HepG2 (cell line): ENCODE data around the gene EXTL1. TPM values are rescaled to one million over a fixed set of nuclear protein-coding genes. Genes with fewer than 3 reads are reported as not detected.

Experiments used
- CCAR2 ChIP-seq: fragments of 200-400 bp; formaldehyde crosslinking; optimal IDR thresholded peaks from 2 replicates; pipeline ENCODE3; 2018; ENCODE audit warnings: low read depth, mild to moderate bottlenecking, low read length, moderate library complexity
- TBX2 ChIP-seq: sonication (generic); formaldehyde crosslinking; IDR thresholded peaks from 2 replicates; pipeline ENCODE4 v1.5.0; 2020; ENCODE audit warnings: missing genetic modification reagents, mild to moderate bottlenecking, borderline replicate concordance
- ZMYM4 ChIP-seq: sonication (generic); formaldehyde crosslinking; IDR thresholded peaks from 2 replicates; pipeline ENCODE4 v1.8.1; 2023; ENCODE audit warnings: mild to moderate bottlenecking, missing genetic modification reagents
- ZNF333 ChIP-seq: sonication (generic); formaldehyde crosslinking; IDR thresholded peaks from 2 replicates; pipeline ENCODE4 v1.4.0; 2020; ENCODE audit warnings: mild to moderate bottlenecking, missing genetic modification reagents, borderline replicate concordance
- ZNF350 ChIP-seq: sonication (generic); formaldehyde crosslinking; IDR thresholded peaks from 2 replicates; pipeline ENCODE4 v1.4.0; 2020; ENCODE audit warnings: mild to moderate bottlenecking, low read depth, missing genetic modification reagents, borderline replicate concordance
- ZNF530 ChIP-seq: sonication (generic); formaldehyde crosslinking; IDR thresholded peaks from 2 replicates; pipeline ENCODE4 v1.5.0; 2020; ENCODE audit warnings: low read depth, mild to moderate bottlenecking, missing genetic modification reagents
- polyA plus RNA-seq, 8 experiments: library from polyadenylated mRNA; depleted of rRNA in 3 of 8; stranded (reverse) in 7 of 8; unstranded in 1 of 8; fragments of >200 nt; fragmentation: Illumina TruSeq in 4 of 8; extraction: Trizol in 4 of 8; gene quantifications; 2 replicates each; pipeline versions ENCODE4 v1.2.1 to v1.2.3, GENCODE V29; 2011 to 2016; ENCODE audit warnings: low read depth in 4 of 8, missing spikeins in 1 of 8, mixed read lengths in 1 of 8; ENCODE audit not compliant: insufficient read depth in 1 of 8
- total RNA-seq, 5 experiments: library from RNA; depleted of rRNA; stranded (reverse); fragments of >200 nt; fragmentation: Illumina TruSeq; extraction: Trizol; gene quantifications; 2 replicates each; pipeline ENCODE4 v1.2.3, GENCODE V29; 2016; ENCODE audit warnings: low read depth in 1 of 5
- TF ChIP-seq, protein P1 (sequence below): sonication (generic); formaldehyde crosslinking; conservative IDR thresholded peaks from 2 replicates; pipeline ENCODE4 v1.4.0; 2020; ENCODE audit warnings: mild to moderate bottlenecking, missing genetic modification reagents, moderate library complexity
- TF ChIP-seq, protein P2 (sequence below): sonication (generic); formaldehyde crosslinking; IDR thresholded peaks from 2 replicates; pipeline ENCODE4 v1.4.0; 2020; ENCODE audit warnings: missing genetic modification reagents, borderline replicate concordance
- TF ChIP-seq, protein P3 (sequence below): sonication (generic); formaldehyde crosslinking; IDR thresholded peaks from 2 replicates; pipeline ENCODE4 v1.8.1; 2023; ENCODE audit warnings: mild to moderate bottlenecking, moderate library complexity, missing genetic modification reagents
- TF ChIP-seq, protein P4 (sequence below): sonication (generic); formaldehyde crosslinking; conservative IDR thresholded peaks from 2 replicates; pipeline ENCODE4 v1.4.0; 2020; ENCODE audit warnings: missing genetic modification reagents
- TF ChIP-seq, protein P5 (sequence below), 2 experiments: sonication (generic) in 1 of 2; formaldehyde crosslinking in 1 of 2; IDR thresholded peaks; 2 replicates each; pipeline versions ENCODE4 v1.4.0 to v1.6.1; 2016 to 2020; ENCODE audit warnings: borderline replicate concordance in 1 of 2, low read depth in 1 of 2, mild to moderate bottlenecking in 1 of 2, missing genetic modification reagents in 1 of 2

The EXTL1 gene
- total and polyA plus RNA-seq, 2 of the 13 experiments (the other 11 are each of a cell fraction or from before 2014, with no cell fraction given), result 0.35 to 1.0 TPM

DNA sequence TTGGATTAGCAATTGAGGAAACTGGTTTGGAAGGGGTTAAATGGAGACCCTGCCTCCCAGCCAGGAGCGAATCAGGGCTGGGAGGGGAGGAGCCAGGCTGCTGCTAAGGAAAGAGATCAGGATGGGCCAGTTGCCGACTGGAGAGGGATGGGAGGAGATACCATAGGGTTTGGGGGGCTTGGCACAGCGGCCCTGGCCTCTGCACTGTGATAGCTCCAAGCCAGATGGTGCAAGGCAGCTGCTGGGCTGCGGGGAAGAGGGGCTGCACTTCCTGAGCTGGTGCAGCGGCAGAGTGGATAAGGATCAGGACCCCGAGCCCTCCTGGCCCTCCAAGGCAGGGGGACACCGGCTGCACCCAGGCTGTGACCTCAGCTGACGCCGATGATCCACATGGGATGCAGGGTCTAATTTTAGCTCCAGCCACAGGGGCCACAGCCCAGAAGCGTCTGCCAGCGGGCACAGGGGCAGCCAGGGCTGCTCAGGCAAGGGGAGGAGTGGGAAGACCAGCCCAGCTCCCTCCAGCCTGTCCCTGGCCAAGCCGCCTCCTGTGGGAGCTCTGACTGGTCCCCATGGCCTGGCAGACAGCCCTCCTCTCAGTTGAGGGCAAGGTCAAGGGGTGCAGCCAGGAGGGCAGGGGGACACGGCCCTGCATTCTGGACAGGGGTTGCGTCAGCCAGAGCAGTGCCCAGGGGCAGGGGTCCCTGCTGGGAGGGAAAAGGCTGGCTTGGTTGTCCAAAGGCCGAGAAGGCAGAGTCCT, at the start of gene EXTL1 (continued):
- TF ChIP-seq, protein P1, sequence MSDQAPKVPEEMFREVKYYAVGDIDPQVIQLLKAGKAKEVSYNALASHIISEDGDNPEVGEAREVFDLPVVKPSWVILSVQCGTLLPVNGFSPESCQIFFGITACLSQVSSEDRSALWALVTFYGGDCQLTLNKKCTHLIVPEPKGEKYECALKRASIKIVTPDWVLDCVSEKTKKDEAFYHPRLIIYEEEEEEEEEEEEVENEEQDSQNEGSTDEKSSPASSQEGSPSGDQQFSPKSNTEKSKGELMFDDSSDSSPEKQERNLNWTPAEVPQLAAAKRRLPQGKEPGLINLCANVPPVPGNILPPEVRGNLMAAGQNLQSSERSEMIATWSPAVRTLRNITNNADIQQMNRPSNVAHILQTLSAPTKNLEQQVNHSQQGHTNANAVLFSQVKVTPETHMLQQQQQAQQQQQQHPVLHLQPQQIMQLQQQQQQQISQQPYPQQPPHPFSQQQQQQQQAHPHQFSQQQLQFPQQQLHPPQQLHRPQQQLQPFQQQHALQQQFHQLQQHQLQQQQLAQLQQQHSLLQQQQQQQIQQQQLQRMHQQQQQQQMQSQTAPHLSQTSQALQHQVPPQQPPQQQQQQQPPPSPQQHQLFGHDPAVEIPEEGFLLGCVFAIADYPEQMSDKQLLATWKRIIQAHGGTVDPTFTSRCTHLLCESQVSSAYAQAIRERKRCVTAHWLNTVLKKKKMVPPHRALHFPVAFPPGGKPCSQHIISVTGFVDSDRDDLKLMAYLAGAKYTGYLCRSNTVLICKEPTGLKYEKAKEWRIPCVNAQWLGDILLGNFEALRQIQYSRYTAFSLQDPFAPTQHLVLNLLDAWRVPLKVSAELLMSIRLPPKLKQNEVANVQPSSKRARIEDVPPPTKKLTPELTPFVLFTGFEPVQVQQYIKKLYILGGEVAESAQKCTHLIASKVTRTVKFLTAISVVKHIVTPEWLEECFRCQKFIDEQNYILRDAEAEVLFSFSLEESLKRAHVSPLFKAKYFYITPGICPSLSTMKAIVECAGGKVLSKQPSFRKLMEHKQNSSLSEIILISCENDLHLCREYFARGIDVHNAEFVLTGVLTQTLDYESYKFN (CRISPR knock-in tag), result 0 out of 2 replicates have a peak, but pooled peaks have one; percentile 22
- TF ChIP-seq TBX2, result 0 out of 2 replicates have a peak, but pooled peaks have one; percentile 20
- TF ChIP-seq, protein P2, sequence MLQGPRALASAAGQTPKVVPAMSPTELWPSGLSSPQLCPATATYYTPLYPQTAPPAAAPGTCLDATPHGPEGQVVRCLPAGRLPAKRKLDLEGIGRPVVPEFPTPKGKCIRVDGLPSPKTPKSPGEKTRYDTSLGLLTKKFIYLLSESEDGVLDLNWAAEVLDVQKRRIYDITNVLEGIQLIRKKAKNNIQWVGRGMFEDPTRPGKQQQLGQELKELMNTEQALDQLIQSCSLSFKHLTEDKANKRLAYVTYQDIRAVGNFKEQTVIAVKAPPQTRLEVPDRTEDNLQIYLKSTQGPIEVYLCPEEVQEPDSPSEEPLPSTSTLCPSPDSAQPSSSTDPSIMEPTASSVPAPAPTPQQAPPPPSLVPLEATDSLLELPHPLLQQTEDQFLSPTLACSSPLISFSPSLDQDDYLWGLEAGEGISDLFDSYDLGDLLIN, result no peak
- 0 out of 2 replicates have a peak, but pooled peaks have one; percentile 57 for TF ChIP-seq ZNF333 (CRISPR knock-in tag)
- 0 out of 2 replicates have a peak, but pooled peaks have one; percentile 39 for TF ChIP-seq ZMYM4
- no peak for TF ChIP-seq CCAR2
- TF ChIP-seq, protein P3, sequence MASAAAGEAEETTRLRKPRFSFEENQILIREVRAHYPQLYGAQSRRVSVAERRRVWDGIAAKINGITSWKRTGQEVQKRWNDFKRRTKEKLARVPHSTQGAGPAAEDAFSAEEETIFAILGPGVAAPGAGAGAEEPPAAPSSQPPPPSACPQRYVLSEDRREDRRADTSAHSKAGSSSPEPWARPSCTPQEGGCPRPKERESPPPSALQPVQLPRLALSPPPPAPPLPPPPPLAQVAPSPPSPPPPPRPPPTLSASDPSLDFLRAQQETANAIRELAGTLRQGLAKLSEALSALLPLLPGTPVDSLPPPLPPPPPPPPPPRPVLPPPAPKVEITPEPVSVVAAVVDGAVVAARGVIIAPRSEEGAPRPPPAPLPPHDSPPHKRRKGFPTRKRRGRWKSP (CRISPR knock-in tag), result 0 out of 2 replicates have a peak, but pooled peaks have one; percentile 33
- TF ChIP-seq ZNF350 (CRISPR knock-in tag), result peak; percentile 26; the same call in 1 of the 2 replicates
- TF ChIP-seq, protein P4, sequence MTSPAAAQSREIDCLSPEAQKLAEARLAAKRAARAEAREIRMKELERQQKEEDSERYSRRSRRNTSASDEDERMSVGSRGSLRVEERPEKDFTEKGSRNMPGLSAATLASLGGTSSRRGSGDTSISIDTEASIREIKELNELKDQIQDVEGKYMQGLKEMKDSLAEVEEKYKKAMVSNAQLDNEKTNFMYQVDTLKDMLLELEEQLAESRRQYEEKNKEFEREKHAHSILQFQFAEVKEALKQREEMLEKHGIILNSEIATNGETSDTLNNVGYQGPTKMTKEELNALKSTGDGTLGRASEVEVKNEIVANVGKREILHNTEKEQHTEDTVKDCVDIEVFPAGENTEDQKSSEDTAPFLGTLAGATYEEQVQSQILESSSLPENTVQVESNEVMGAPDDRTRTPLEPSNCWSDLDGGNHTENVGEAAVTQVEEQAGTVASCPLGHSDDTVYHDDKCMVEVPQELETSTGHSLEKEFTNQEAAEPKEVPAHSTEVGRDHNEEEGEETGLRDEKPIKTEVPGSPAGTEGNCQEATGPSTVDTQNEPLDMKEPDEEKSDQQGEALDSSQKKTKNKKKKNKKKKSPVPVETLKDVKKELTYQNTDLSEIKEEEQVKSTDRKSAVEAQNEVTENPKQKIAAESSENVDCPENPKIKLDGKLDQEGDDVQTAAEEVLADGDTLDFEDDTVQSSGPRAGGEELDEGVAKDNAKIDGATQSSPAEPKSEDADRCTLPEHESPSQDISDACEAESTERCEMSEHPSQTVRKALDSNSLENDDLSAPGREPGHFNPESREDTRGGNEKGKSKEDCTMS (CRISPR knock-in tag), result no peak
- TF ChIP-seq ZNF530 (CRISPR knock-in tag), result no peak
- TF ChIP-seq, protein P5, sequence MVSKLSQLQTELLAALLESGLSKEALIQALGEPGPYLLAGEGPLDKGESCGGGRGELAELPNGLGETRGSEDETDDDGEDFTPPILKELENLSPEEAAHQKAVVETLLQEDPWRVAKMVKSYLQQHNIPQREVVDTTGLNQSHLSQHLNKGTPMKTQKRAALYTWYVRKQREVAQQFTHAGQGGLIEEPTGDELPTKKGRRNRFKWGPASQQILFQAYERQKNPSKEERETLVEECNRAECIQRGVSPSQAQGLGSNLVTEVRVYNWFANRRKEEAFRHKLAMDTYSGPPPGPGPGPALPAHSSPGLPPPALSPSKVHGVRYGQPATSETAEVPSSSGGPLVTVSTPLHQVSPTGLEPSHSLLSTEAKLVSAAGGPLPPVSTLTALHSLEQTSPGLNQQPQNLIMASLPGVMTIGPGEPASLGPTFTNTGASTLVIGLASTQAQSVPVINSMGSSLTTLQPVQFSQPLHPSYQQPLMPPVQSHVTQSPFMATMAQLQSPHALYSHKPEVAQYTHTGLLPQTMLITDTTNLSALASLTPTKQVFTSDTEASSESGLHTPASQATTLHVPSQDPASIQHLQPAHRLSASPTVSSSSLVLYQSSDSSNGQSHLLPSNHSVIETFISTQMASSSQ (IDR thresholded peaks at IDR 0.05; ENCODE audit: low read depth), result no peak
- TF ChIP-seq, protein P5 (CRISPR knock-in tag; IDR thresholded peaks at IDR 0.05; ENCODE audit: borderline replicate concordance), result no peak; the same call in 1 of the 2 replicates
